Hematopoietic multipotent progenitor cell treated with erythropoietin and hydrocortisone succinate and interleukin-3 and kit ligand, for 6 days (in vitro differentiated cells): ENCODE data around the gene HCAR3.
A peak's percentile ranks its signal among the peaks of the same experiment; 100 is the strongest.
"Not testable (repeated sequence)": the region's sequence is repeated elsewhere in the genome, so short reads cannot be mapped to it uniquely, and the experiment has no call there.

Experiments
- DNase-seq: peaks from one replicate; pipeline ENCODE4 v3.0.0-alpha.2; 2015

HCAR3 gene

DNA sequence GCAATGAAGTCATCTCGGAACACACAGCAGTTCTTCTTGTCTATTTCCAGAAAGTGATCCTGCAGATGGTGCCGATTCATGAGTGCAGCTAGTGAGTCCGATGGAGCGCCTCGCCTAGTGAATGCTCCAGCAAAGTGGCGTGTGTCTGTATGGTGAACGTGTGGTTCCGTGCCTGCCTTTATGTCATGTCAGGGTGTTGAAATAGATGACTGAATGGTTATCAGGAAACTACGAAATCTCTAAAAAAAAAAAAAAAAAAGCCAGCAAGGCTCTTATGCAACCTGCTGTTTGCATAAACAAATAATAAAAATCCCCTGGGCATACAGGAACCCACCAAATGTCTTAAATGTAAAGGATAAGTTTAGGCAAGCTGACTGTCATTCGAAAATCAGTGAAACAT is at the start of gene HCAR3:
Gene HCAR3, minus strand, starts transcription at position 154 of the 400 bp plus-strand sequence. Its CDS starts 74 bp downstream, at position 80.
- DNase-seq = peak; percentile 41

DNA sequence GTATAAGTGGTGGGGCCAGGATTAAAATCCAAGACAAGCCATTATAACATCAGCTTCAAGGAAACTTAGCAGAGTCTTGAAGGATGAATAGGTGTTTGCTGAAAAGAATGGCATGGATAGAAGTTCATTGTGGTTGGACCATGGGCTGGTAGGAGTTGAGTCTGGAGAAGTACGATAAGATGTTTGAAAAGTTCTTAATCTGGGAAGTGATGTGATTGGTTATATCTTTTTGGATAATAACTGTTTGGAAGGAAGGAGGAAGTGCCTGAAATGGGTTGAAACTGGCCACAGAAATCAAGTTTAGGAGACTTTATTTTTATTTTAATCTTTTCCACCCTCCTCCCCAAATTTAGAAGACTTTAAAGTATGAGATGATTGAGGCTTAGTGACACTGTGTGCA is 41.0 kb upstream of the HCAR3 start:
- DNase-seq = peak; percentile 41

DNA sequence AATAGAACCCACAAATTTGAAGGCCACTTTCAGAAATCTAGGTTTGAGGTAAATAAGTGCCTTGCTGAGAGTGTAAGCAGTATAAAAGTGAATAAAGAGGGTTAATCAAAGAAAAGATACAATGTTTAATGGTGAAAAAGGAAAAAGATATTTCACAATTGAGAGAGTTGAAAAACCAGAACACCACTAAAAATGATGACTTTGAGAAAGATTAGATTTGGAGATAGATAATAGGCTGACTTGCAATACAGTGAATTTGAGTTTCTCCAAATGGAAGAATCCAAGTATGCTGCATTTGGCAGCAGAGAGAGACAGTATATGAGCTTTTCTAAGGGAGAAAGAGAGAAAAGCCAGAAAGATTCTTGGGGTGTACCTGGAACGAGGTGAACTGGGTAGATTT is 38.2 kb upstream of the HCAR3 start:
- no peak for DNase-seq

DNA sequence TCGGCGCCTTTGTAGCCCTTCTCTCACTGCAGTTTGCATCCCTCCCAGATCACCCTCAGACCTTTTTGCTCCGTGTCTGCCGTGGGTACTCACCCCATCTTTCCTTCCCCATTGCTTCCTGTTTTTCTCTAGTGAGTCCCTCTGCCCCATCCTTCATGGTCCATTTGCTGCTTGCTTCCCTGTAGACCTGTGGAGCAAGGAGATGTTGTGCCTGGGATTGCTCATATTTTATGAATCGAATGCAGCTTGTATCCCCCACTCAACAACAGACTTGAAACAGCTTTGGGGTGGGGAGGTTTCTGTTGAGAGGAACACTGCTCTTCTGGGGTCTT is 36.7 kb upstream of the HCAR3 start:
- DNase-seq = peak; percentile 49

DNA sequence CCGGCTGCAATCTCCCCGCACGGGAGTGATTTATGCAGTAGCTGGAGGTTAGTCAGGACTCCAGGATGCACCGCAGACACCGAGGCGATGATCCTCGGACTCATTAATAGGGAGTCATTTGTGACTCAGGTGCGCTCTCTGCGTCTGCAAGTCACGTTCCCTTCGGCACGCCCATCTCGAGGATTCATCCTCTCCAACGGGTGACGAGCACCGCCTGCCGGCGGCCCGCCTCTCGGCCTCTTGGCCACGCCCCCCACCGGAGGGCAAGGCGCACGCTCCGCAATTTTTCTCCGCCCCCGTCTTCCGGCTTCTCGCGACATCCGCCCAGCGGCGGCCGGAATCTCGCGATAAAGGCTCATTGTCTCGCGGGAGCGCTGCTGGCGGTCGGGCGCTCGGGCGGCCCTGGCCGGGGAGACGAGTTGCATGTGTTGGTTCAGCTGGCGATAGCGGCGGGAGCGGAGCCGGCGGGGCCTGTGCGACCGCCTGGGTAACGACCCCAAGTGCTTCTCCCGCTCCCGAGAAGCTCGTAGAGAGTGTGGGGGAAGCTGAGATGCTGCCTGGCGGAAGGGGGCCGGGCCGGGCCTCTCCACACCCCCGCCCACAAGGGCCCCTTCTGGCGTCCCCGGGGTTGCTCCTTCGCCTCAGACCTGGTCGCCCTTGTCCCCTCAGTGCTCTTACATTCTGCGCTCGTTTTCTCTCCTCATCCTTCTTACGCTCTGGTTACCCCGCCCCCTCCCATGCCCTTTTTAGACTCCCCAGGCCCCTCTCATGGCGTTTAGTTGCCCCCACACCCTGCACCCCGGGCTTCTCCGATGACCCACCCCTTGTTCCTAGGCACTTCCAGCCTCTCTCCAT is 36.1 kb upstream of the HCAR3 start, which contains the start of gene DENR:
Gene DENR, plus strand, starts transcription at position 361 of the 855 bp plus-strand sequence. CDS start 878 bp downstream, outside the sequence.
- DNase-seq = peak; percentile 98

DNA sequence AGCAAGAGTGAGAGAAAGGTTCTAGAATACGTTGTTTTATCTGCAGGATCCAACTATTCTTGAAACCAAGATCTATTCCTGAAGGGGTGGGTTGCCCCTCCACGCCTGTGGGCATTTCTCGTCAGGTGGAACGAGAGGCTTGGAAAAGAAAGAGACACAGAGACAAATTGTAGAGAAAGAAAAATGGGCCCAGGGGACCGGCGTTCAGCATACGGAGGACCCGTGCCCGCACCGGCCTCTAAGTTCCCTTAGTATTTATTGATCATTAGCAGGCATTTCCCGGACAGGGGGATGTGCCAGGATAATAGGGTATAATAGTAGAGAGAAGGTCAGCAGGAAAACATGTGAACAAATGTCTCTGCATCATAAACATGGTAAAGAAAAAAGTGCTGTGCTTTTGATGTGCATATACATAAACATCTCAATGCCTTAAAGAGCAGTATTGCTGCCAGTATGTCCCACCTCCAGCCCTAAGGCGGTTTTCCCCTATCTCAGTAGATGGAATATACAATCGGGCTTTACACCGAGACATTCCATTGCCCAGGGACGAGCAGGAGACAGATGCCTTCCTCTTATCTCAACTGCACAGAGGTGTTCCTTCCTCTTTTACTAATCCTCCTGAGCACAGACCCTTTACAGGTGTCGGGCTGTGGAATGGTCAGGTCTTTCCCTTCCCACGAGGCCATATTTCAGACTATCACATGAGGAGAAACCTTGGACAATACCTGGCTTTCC is 34.3 kb upstream of the HCAR3 start:
- not testable (repeated sequence) for DNase-seq

DNA sequence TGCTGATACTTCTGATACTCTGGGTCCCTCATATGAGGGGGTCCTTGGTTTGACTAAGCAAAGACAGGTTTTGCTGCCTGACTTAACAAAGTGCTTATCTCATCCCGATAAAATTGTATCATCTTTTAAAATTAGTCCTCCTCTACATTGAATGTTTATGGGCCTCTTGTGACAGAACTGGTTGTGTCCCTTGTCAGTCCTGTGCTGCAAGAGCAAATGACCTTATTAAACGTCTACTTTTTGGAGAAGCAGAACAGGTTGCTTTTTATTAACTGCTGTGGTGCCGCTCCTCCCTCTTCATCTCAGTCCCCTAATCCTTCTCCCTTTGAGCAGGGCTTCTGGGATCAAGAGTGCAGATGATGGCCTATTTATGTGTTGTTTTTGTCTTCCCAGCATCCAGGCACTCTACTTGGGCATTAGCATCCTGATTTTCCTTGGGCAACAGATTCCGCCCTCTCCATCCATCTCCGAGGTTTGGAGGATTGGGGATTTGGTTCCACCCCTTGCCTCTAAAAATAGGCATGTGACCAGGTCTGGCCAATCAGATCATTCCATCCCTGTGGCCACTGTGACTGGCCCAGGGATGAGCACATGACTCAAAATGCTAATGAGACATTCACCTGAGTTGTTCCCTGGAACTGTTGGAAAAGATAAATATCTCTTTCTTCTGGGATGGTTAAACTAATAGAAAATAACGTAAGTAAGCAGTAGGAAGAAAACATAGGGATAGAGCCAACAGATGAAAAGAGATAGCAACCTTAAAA is 33.1 kb upstream of the HCAR3 start:
- no peak for DNase-seq

DNA sequence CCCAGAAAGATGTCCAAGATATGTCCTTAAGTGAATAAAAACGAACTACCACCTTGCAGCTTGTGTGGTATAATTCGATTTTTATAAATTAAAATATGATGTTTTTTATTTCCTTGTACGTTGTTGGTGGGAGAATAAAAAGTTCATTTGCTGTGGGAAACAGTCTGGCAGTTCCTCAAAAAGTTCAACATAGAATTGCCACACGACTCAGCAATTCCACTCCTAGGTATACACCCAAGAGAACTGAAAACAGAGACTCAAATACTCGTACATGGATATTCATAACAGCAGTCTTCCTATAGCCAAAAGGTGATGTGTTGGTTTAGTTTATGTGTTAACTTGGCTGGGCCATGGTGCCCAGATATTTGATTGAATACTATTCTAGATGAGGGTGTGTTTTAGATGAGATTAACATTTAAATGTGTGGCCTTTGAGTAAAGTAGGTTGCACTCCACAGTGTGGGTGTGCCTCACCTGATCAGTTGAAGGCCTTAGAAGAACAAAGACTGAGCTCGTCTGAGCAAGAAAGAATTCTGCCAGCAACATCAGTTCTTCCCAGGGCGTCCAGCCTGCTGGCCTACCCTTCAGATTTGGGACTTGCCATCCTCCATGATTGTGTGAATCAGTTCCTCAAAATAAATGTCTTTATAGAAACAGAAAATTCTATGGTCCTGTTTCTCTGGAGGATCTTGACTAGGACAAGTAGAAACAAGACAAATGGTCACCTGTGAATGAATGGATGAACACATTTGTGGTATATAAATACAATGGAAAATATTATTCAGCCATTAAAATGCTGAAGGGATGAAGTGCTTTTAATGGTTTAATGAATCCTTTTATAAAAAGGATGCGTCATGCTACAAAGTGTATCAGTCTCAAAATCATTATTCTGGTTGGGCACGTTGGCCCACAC is 30.9 kb upstream of the HCAR3 start:
- DNase-seq = no peak

DNA sequence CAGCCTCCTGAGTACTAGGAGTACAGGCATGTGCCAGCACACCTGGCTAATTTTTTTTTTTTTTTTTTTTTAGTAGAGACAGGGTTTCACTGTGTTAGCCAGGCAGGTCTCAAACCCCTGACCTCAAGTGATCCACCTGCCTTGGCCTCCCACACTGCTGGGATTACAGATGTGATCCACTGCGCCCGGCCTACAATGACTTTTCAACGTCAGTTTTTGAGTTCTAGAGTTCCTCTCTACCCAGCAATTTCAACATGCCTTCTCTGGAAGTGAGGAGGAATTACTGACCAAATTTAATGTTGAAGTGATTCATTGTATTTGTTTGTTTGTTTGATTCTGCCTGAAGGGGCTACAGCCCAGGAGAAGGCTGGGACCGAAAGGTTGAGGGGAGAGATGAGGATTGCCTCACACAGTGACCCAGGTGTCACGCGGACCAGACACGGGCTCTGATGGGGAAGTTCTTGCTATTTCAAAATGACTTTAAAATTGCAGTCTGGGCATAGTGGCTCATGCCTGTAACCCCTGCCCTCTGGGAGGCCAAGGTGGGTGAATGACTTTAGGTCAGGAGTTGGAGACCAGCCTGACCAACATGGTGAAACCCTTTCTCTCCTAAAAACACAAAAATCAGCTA is 27.4 kb upstream of the HCAR3 start:
- DNase-seq = no peak

DNA sequence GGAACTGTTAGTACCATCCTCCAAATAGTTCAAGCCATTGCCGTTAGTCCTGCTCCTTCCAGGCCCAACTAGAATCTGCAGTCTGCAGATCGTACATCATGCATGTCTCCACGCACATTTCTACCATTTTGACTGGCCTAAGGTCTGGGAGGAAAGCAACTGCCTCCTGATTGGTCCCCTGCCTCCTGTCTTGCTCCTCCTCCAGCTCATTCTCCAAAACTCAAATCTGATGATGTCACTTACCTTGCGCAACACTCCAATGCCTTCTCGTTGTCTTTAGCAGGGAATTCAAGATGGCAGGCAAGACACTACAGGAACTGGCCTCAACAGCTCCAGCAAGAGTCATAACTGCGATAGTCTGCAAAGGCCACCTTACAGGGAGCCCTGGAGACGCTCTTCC is 23.7 kb upstream of the HCAR3 start:
- no peak for DNase-seq

DNA sequence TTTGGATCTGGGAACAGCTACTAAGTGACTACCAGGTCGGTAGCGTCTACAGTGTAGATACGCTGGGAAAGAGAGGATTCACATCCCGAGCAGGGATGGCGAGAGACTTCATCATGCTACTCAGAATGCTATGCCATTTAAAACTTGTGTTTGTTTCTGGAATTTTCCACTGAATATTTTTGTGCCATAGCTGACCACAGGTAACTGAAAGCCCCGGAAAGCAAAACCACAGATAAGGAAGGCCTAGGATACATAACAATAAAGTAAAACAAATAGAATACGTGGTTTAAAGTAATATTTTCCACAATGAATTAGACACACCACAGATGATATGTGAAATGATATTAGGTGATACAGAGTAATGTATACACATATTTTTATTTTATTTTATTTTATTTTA is 22.0 kb upstream of the HCAR3 start:
- DNase-seq = peak; percentile 24

DNA sequence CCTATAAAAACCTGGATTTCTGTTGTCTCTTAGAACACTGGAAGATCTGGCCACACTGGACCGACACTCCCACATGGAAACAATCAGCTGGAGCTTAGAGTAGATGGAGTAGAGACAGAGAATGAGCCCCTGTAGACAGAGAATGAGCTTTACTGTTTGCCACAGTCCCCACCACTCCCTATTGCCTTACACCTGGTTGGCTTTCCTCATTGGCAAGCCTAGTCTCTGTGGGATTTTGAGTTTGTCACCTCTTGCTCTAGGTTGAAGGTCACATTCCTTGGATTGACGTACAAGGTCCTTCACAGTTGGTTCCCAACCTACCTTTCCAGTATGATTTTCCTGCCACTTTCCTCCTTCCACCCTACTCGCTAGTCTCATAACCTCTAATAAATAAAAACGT is 16.0 kb upstream of the HCAR3 start:
- no peak for DNase-seq

DNA sequence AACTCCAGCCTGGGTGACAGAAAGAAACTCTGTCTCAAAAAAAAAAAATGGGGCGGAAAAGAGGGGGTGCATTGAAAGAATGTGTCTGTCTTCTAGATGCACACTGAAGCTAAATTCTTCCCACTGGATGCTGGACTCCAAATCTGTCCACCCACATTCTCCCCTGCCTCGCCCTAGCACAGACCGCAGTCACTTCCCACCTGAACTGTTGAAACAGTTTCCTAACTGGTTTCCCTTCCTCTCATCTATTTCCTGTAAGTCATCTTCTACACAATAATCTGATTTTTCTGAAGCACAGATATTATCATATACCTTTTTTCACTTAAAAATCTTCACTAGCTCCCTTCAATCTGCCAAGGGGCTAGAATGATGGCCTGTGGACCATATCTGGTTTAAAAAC is 15.6 kb upstream of the HCAR3 start:
- DNase-seq = no peak

DNA sequence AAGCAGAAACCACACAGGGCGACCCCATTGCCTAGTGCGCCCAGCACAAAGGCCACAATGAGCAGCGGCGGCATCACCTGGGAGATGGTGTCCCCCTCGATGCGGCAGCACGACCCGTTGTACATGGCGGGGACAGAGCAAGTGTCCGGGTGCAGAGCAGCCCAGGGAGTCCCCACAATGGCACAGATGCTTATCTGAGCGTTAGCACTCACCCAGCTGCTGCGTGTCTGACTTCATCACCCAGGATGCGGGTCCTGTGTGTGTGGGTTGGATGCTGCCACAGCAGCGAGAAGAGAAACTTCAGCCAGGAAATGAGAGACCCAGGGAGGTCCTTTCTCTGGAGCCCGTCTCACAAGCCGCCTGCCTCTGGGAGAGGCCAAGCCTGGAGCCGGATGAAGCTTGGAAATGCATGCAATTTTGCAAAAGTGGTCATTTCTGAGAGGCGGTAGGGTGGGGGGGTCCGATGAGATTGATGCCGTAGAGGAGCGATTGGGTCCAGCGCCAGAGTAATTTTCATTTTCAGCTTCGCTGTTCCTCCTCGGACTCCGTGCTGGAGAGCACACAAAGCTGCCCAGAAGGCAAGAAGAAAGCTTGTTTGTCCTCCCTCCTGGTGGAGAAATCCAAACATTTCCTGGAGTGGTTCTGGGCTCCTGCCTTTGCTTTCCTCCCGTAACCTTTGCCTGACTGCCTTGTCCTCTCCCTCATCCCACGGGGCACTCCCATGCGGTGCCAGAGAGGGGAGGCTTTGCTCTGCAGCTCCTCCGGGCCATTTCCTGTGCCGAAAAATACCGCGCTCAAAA is 13.8 kb upstream of the HCAR3 start, which contains the start of gene HCAR1:
Gene HCAR1, minus strand, starts transcription at position 630 of the 800 bp plus-strand sequence. Its CDS starts 505 bp downstream, at position 125.
- no peak for DNase-seq

DNA sequence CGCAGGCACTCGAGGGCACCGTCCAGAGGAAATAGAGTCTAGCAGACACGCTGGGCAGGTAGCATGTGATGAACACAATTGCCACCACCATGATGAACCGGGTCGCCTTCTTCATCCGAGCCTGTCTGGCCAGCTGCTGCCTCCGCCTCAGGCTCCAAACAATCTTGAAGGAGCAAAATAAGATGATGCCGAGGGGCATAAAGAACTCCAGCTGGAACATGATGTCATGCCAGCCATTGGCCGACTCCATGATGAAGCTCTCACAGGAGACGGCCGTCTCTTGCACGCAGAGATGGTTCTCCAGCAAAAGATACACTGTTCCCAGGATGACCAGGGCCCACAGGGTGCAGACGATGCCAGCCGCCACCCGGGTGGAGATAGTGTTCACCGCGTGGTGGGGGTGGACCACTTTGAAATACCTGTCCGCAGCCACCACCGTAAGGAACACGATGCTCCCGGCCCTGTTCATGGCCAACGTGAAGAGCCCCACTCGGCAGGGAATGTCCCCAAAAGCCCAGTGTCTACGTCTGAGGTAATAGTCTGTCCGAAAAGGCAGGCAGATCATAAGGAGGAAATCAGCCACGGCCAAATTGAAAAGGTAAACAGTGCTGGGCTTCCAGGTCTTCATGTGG is 13.1 kb upstream of the HCAR3 start:
- no peak for DNase-seq

DNA sequence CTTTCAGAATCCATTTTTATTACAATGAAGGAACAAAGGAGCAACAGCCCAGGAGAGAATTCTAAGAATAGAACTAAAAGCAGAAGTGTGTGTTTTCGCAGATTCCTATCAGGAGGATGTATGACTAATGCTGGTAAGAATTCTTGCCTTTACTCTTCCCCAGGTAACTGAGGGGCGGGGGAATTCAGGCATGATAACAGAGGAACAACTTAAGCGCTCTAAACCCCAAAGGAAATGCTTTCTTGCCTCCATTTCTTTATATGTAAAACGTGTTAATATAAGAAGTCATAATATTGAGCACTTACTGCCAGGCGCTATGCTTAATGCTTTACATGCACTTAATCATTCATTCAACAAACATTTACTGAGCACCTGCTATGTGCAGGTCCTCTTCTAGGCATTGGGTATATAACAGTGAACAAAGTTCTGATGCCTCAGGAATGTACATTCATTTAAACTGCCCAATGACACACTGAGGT is 9.5 kb upstream of the HCAR3 start:
- DNase-seq = peak; percentile 43

DNA sequence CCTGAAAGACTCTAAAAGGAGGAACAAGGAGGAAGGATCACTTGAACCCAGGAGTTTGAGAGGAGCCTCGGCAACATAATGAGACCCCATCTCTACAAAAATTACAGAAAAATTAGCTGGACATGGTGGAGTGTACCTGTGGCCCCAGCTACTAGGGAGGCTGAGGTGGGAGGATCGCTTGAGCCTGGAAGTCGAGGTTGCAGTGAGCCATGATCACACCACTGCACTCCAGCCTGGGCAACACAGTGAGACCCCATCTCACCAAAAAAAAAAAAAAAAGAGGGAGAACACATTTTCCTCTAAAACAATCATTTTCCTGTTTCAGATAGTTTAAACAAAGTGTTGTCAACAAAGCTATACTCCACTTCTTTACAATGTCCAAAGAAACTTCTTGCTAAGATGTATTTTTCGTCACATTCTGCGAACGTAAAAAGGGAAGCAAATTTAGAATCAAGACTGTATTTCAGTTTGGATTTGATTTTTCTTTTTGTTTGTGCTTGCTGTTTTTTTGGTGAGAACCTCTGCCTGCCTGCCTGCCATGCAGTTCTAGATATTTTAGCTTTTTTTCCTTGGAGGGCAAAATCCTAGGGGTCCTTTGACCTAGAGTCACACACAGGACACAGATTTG is 9.0 kb upstream of the HCAR3 start:
- no peak for DNase-seq

DNA sequence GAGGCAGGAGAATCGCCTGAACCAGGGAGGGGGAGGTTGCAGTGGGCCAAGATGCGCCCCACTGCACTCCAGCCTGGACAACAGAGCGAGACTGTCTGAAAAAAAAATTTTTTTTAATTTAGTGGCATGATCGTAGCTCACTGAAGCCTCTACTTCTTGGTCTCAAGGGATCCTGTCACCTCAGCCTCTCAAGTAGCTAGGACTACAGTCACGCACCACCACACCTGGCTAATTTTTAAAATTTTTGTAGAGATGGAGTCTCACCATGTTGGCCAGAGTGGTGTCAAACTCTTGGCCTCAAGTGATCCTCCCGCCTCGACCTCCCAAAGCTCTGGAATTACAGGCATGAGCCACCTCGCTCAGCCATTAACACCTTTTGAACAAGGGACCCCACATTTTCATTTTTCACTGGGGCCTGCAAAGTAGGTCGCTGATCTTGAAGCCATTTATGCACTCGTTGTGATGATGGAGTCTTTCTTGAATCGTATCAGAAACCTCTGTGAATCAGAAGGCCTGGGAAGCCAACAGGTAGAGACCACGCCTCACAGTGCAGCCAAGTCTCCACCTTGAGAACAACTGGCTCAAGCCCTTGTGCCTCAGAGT is 8.1 kb upstream of the HCAR3 start:
- no peak for DNase-seq

DNA sequence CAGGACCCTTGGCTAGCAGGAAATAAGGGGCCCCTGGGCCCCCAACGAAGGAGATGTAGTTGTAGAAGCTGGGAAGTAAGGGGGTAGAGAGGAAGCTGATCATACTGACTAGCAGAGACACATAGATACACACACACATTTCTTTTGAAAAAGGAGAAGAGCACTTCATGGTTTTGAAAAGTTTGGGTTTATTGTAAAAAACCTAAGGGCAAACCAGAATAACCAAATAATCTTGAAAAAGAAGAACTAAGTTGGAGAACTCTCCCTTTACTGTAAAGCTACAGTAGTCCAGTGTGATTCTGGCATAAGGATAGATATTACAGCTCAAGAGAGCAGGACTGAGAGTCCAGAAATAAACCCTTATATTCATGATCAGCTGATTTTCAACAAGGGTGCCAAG is 5.8 kb upstream of the HCAR3 start:
- peak; percentile 9 for DNase-seq
